Activated T-helper 17 cell treated with anti-CD3 and anti-CD28 coated beads, Interleukin-2, amount 50 U/mL, for 72 hours (primary cell): ENCODE data around the gene PKD2L1. TPM values are rescaled to one million over a fixed set of nuclear protein-coding genes. Genes with fewer than 3 reads are reported as not detected.
A peak's percentile ranks its signal among the peaks of the same experiment; 100 is the strongest.

Experiments used
- ATAC-seq: fragments of 150-1000 bp; cut with Tn5 transposase; replicated peaks from 2 replicates; pipeline ENCODE4 v1.10.0; 2021; ENCODE audit warnings: mild to moderate bottlenecking, moderate library complexity
- H3K27ac Mint-ChIP-seq: one replicate; pipeline ENCODE4 v1.8.0; 2022; ENCODE audit warnings: mixed read lengths
- H3K27me3 Mint-ChIP-seq: one replicate; pipeline ENCODE4 v1.8.0; 2022; ENCODE audit warnings: mixed read lengths
- H3K36me3 Mint-ChIP-seq: one replicate; pipeline ENCODE4 v1.8.0; 2022; ENCODE audit warnings: low read depth, mild to moderate bottlenecking, mixed read lengths
- H3K4me1 Mint-ChIP-seq: one replicate; pipeline ENCODE4 v1.8.0; 2022; ENCODE audit warnings: mixed read lengths
- H3K4me3 Mint-ChIP-seq: one replicate; pipeline ENCODE4 v1.8.0; 2022; ENCODE audit warnings: mild to moderate bottlenecking, mixed read lengths
- H3K9me3 Mint-ChIP-seq: one replicate; pipeline ENCODE4 v1.8.0; 2022; ENCODE audit warnings: mixed read lengths
- total RNA-seq, 2 donors: library from RNA; stranded (reverse); gene quantifications; one replicate each; pipeline ENCODE4 v1.2.3, GENCODE V29; 2022

PKD2L1 gene
- total RNA-seq, 2 donors from 2014 or later = 0.30 to 0.66 TPM

DNA sequence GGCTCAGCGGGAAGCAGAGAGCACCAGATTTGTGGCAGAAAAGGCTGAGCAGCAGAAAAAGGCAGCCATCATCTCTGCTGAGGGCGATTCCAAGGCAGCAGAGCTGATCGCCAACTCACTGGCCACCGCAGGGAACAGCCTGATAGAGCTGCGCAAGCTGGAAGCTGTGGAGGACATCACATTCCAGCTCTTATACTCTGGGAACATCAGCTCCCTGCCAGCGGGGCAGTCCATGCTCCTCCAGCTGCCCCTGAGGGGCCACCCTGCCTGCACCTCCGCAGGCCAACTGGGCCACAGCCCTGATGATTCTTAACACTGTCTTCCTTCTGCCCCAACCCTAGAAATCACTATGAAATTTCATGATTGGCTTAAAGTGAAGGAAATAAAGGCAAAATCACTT is 81.2 kb downstream of the PKD2L1 start:
- Mint-ChIP-seq H3K36me3 (peaks cover 96% of the 10 kb centered on the region), H3K9me3 (no peaks in the 10 kb centered on the region), H3K4me3 (no peak overlapping the region), H3K27me3 (no peaks in the 10 kb centered on the region), H3K27ac (no peak overlapping the region), H3K4me1 (no peaks in the 10 kb centered on the region)
- ATAC-seq = no peak

DNA sequence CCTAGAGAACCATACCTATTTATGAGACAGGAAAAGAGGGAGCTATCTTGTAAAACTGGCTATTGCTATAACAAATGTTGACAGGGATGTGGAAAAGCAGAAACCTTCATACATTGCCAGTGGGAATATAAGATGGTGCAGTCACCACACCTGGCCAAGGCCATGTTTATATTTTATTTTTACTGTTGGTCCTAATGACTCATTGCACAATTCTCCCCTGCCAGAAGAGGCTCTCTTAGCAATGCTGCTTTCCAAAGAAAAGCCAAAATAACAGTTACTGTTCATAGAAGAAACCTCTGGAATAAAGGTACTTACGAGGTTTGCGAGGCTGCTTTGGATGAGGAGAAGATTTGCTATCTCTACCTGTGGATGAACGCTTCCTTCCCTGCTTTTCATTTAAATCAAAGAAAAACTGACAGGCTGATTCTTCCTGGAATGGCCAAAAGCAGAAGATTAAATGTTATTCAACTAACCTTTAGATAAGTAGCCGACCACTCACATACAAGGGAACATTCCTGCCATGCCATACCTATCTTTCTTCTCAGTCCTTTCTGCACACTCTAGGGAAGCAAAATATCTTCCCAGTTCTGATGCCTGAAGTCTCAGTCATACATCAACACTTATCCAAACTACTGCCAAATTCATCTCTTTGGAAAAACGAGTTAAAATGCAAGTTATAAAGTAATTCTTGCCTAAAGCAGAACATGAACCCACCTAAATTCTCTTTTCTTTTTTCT is 84.4 kb downstream of the PKD2L1 start:
- Mint-ChIP-seq H3K27me3 (no peaks in the 10 kb centered on the region), H3K4me1 (no peaks in the 10 kb centered on the region), H3K27ac (no peak overlapping the region), H3K36me3 (peaks cover 98% of the 10 kb centered on the region), H3K4me3 (no peak overlapping the region), H3K9me3 (no peaks in the 10 kb centered on the region)
- no peak for ATAC-seq

DNA sequence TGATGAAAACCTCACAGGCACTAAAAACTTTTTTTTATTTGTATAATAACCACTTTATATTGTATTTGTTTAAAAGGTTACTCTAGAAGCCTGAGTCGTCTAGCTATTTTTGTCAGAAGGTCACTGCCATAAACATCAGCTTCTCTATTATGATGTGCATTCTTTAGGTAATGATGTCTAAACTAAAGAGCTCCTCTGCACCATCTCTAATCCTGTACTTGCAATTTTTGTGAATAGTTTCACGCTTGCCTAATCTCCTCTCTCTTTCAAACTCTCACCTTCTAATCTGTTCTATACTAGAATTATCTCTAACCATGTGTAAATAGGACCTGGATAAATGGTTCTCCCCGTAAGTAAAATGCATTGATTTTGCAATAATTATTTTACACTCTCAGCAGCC is 90.2 kb downstream of the PKD2L1 start:
- Mint-ChIP-seq H3K4me1 (no peaks in the 10 kb centered on the region), H3K36me3 (peaks cover 100% of the 10 kb centered on the region)
- ATAC-seq = no peak

DNA sequence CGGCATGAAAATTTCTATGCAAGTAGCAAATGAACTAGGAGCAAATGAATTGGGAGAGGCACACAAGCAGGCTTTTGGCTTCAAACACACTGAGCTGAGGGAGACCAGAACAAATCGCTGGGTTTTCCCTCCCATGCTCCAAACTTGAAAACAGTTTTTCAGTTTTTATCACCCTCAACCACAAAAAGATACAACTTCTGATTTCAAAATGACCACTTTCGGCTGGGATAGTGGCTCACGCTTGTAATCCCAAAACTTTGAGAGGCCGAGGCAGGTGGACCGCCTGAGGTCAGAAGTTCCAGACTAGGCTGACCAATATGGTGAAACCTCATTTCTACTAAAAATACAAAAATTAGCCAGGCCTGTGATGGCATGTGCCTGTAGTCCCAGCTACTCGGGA is 91.6 kb downstream of the PKD2L1 start:
- H3K27ac Mint-ChIP-seq = peak overlapping the region; percentile 43
- no peaks in the 10 kb centered on the region for H3K4me1 Mint-ChIP-seq
- peaks cover 100% of the 10 kb centered on the region for H3K36me3 Mint-ChIP-seq
- no peaks in the 10 kb centered on the region for H3K27me3 Mint-ChIP-seq
- H3K4me3 Mint-ChIP-seq = no peak overlapping the region
- ATAC-seq = peak; percentile 66
- H3K9me3 Mint-ChIP-seq = no peaks in the 10 kb centered on the region

More for the DNA sequence above, 90.2 kb downstream of the PKD2L1 start:
- H3K27ac Mint-ChIP-seq = no peak overlapping the region
- H3K27me3 Mint-ChIP-seq = no peaks in the 10 kb centered on the region
- no peak overlapping the region for H3K4me3 Mint-ChIP-seq
- no peaks in the 10 kb centered on the region for H3K9me3 Mint-ChIP-seq

Other genes starting within 250 kb of the PKD2L1 start
- not detected for gene CPN1, start 248.4 kb downstream of the PKD2L1 start, total RNA-seq
- gene ERLIN1, start 144.2 kb downstream of the PKD2L1 start, total RNA-seq = 10 to 100 TPM; 12.1 to 19.1 TPM
- gene CHUK, start 100.6 kb downstream of the PKD2L1 start, total RNA-seq = 10 to 100 TPM; 17.4 to 32.2 TPM
- gene CWF19L1, start 62.6 kb downstream of the PKD2L1 start, total RNA-seq = 10 to 100 TPM; 34.0 to 46.9 TPM
- 10 to 100 TPM; 54.1 to 59.3 TPM for gene BLOC1S2, start 43.5 kb downstream of the PKD2L1 start, total RNA-seq
- gene SCD, start 17.0 kb upstream of the PKD2L1 start, total RNA-seq = 100 to 1,000 TPM in 1 of 2 donors, 10 to 100 TPM in 1; 99.1 to 160 TPM
- under 1 TPM; 0.11 to 0.16 TPM for gene WNT8B, start 132.8 kb upstream of the PKD2L1 start, total RNA-seq
- gene SEC31B, start 189.6 kb upstream of the PKD2L1 start, total RNA-seq = 100 to 1,000 TPM in 1 of 2 donors, 10 to 100 TPM in 1; 67.0 to 127 TPM
- gene NDUFB8, start 199.6 kb upstream of the PKD2L1 start, total RNA-seq = 100 to 1,000 TPM; 350 to 380 TPM
- 10 to 100 TPM; 53.3 to 60.2 TPM for gene HIF1AN, start 205.7 kb upstream of the PKD2L1 start, total RNA-seq